Measurements from ENCODE around the gene TJP3. TPM values are rescaled to one million over a fixed set of nuclear protein-coding genes. Genes with fewer than 3 reads are reported as not detected.

TJP3 gene
- total and polyA plus RNA-seq, 10 of the 15 experiments (the other 5 are each of a cell fraction or from before 2014, with no cell fraction given), result 0.04 to 1.2 (median 0.29) TPM; not detected in 6

DNA sequence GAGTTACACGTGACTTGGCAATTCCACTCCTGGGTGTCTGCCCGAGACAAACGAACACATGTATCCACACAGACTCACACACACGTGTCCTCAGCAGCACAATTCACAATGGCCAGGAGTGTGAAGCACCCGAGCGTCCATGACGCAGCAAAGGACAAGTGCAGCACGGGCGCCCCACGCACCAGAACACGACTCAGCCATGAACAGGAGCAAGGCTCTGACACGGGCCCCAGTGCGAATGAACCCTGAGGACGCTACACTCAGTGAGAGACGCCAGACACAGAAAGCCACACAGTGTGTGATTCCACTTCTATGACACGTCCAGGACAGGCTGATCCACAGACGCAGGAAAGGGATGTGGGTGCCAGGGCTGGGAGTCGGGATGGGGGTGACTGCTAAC, 44.3 kb upstream of the TJP3 start (continued):
- TF ChIP-seq, protein P1, sequence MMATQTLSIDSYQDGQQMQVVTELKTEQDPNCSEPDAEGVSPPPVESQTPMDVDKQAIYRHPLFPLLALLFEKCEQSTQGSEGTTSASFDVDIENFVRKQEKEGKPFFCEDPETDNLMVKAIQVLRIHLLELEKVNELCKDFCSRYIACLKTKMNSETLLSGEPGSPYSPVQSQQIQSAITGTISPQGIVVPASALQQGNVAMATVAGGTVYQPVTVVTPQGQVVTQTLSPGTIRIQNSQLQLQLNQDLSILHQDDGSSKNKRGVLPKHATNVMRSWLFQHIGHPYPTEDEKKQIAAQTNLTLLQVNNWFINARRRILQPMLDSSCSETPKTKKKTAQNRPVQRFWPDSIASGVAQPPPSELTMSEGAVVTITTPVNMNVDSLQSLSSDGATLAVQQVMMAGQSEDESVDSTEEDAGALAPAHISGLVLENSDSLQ (IDR thresholded peaks at IDR 0.05), result no peak
- TF ChIP-seq BMI1 (IDR thresholded peaks at IDR 0.05; ENCODE audit: borderline replicate concordance) (no peak), IRF5 (IDR thresholded peaks at IDR 0.05; ENCODE audit: borderline replicate concordance) (no peak), SMARCA5 (IDR thresholded peaks at IDR 0.05) (no peak)
- TF ChIP-seq, protein P2, sequence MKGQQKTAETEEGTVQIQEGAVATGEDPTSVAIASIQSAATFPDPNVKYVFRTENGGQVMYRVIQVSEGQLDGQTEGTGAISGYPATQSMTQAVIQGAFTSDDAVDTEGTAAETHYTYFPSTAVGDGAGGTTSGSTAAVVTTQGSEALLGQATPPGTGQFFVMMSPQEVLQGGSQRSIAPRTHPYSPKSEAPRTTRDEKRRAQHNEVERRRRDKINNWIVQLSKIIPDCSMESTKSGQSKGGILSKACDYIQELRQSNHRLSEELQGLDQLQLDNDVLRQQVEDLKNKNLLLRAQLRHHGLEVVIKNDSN (IDR thresholded peaks at IDR 0.05; ENCODE audit: borderline replicate concordance, extremely low read length, insufficient read depth, low read depth, low read length), result no peak

- FAIRE-seq (peak; percentile 56), ATAC-seq (peak; percentile 38), DNase-seq (ENCODE audit: low read depth, low spot score) (no peak)
- Histone ChIP-seq H3K27me3 (replicated peaks in 1 of 2; ENCODE audit: control insufficient read depth in 2 of 2, insufficient read depth in 2 of 2, low read length in 1 of 2) (no peaks in the 10 kb centered on the region), H3K27ac (ENCODE audit: control insufficient read depth, insufficient read depth) (peak overlapping the region; percentile 3; the same call in 1 of the 2 replicates), H3K79me2 (ENCODE audit: control insufficient read depth, insufficient read depth, low read length) (no peaks in the 10 kb centered on the region), H3K9me3 (replicated peaks; ENCODE audit: control insufficient read depth, insufficient read depth, low read length) (no peaks in the 10 kb centered on the region; the same call in 2 of the 3 replicates), H2AFZ (ENCODE audit: control insufficient read depth, low read depth, low read length) (no peak overlapping the region), H3K9ac (ENCODE audit: control insufficient read depth, insufficient read depth, low read length) (no peak overlapping the region), H3K4me1 (ENCODE audit: control insufficient read depth, insufficient read depth, low read length) (peaks cover 11% of the 10 kb centered on the region), H3K4me2 (ENCODE audit: control insufficient read depth, insufficient read depth) (peak overlapping the region; percentile 76), H4K20me1 (ENCODE audit: control insufficient read depth, insufficient read depth) (no peaks in the 10 kb centered on the region), H3K4me3 (no peak overlapping the region), H3K36me3 (ENCODE audit: control insufficient read depth in 2 of 2, insufficient read depth in 2 of 2, low read length in 1 of 2) (peaks cover 0 to 4% of the 10 kb centered on the region in 2 experiments; a peak in 3 of 4 replicates)
- CTCF ChIA-PET, result interaction anchor here (0.7 to 3.8 kb wide), 4 partner anchors 22 to 43 kb away, joined by 3 to 22 read pairs (median 10); partner anchors contain the start of genes PIP5K1C and TJP3
- SMC1A ChIA-PET (ENCODE audit: uncharacterized antibody, unreplicated experiment), result interaction anchor here (1.0 kb wide), 1 partner anchor 359 kb away, joined by 3 read pairs; no protein-coding TSS in a partner anchor
- RAD21 ChIA-PET (ENCODE audit: unreplicated experiment), result no interaction called here
- POLR2A ChIA-PET, result no interaction called here
- in situ Hi-C loops (cut with MboI) (loop anchor here (5.0 to 10.0 kb wide), 2 partner anchors 37 to 540 kb away; partner anchors contain the start of gene PIP5K1C), intact Hi-C loops (cut with micrococcal nuclease; ENCODE audit: unreplicated experiment) (loop anchor here (1.0 kb wide), 1 partner anchor 41 kb away; no protein-coding TSS in a partner anchor)
- TF ChIP-seq ZNF384 (IDR thresholded peaks at IDR 0.05; ENCODE audit: borderline replicate concordance, low read depth, low read length) (0 out of 2 replicates have a peak, but pooled peaks have one; percentile 14), RUNX3 (IDR thresholded peaks at IDR 0.05; ENCODE audit: low read length) (peak; percentile 45; the same call in 1 of the 2 replicates), CREB1 (IDR thresholded peaks at IDR 0.05; ENCODE audit: low read depth) (no peak), EED (IDR thresholded peaks at IDR 0.05; ENCODE audit: low read depth) (0 out of 2 replicates have a peak, but pooled peaks have one; percentile 39), TBL1XR1 (IDR thresholded peaks at IDR 0.05; ENCODE audit: low read depth, low read length) (no peak), EP300 (IDR thresholded peaks at IDR 0.05; ENCODE audit: borderline replicate concordance in 1 of 2, control insufficient read depth in 1 of 2, low read depth in 2 of 2, low read length in 2 of 2) (no peak), ATF7 (IDR thresholded peaks at IDR 0.05; ENCODE audit: low read depth) (no peak), E4F1 (IDR thresholded peaks at IDR 0.05; ENCODE audit: borderline replicate concordance, partially characterized antibody) (no peak), MXI1 (IDR thresholded peaks at IDR 0.05; ENCODE audit: low read depth, low read length) (no peak), MTA3 (IDR thresholded peaks at IDR 0.05; ENCODE audit: borderline replicate concordance, low read length) (no peak)
- no TSS peak for BruUV-seq (replicated peaks)
- 54% methylated on average over 19 of the region's 19 CpGs for WGBS (ENCODE audit: insufficient coverage, insufficient replicate concordance, low lambda C conversion rate, missing lambda C conversion rate)
These were observed 43.1 kb upstream of the TJP3 start for GRCh38 chr19:3664879-3665642.

All from GM12878 (cell line).